Fibroblast of gingiva (primary cell): ENCODE measurements around the gene ERAL1.
"Not testable (repeated sequence)": the region's sequence is repeated elsewhere in the genome, so short reads cannot be mapped to it uniquely, and the experiment has no call there.

Experiments used
- DNase-seq: peaks from one replicate; pipeline ENCODE4 v3.0.0-alpha.2; 2011; ENCODE audit warnings: low read depth

The ERAL1 gene

DNA sequence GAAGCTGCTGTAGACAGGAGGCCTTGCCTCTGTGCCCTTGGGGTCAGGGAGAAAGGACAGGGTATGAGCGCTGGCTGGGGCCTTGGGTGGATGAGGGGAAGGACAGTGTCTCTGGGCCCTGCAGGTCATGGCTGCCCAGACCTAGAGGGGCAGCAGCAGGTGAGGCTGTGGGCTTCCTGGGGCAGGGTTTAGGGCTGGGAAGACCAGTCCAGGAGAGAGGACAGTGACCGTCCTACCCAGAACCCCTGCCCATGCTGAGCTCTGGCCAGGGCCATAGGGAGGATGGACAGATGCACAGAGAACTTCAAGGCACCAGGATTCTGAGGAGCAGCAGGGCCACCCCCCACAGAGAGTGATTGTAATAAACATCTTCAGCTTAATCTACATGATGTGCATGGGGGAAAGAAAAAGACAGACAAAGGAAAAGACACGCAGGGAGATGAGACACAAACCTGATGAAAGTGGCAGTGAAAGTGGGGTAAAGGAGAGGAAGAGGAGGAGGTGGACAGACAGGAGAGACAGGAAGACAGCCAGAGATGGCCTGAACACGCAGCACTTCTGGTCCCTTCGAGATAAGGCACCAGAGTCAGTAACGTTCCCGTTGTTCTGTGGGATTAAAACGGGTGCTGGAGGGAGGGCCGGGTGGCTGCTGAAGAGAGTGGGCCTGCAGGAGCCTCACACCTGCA, 25.2 kb downstream of the ERAL1 start:
- DNase-seq, result no peak

DNA sequence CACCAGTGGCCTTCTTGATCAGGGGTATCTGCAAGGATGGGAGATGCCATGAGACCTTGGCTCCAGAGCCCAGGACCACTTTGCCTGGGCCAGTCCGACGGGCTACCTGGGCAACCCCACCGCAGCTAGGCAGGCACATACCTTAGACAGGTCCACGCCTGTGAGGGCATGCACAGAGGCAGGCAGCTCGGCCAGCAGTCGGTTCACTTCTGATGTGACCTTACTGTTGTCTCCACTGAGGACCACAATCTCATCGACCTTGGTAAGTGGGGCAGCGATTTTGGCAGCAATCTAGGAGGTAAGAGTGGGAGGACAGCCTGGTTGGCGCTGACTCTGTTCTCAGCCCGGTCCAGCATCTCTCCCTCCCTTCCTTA, 25.7 kb downstream of the ERAL1 start:
- no peak for DNase-seq

- DNase-seq, result no peak
These were observed 26.8 kb downstream of the ERAL1 start for GRCh38 chr17:28881533-28882056.

- DNase-seq, result no peak
These were observed 27.5 kb downstream of the ERAL1 start for GRCh38 chr17:28882154-28882895.

- DNase-seq, result no peak
These were observed 29.3 kb downstream of the ERAL1 start for GRCh38 chr17:28883967-28884702.

GRCh38 chr17:28885363-28885762, 30.5 kb downstream of the ERAL1 start:
- no peak for DNase-seq

GRCh38 chr17:28885951-28886350, 31.1 kb downstream of the ERAL1 start:
- no peak for DNase-seq

- DNase-seq, result no peak
These were observed 33.2 kb downstream of the ERAL1 start for GRCh38 chr17:28887871-28888471.

DNA sequence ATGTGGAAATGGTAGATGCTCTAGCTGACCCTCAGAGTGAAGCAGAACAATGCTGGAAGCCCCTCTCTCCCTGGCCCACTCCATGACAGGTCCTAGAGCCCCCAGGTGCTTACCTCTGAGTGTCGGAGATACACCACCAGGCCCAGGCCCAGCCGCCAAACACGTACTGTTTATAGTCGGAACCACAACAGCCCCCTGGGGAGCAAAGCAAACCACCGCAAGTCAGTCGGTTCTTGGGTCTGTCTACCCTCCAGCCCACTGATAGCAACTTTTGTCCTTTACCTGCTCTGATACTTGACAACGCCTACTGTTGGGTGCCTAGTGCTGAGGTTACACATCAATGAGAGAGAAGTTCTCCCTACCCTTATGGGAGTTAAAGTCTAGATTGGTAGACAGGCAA, 34.0 kb downstream of the ERAL1 start:
- DNase-seq, result no peak

DNA sequence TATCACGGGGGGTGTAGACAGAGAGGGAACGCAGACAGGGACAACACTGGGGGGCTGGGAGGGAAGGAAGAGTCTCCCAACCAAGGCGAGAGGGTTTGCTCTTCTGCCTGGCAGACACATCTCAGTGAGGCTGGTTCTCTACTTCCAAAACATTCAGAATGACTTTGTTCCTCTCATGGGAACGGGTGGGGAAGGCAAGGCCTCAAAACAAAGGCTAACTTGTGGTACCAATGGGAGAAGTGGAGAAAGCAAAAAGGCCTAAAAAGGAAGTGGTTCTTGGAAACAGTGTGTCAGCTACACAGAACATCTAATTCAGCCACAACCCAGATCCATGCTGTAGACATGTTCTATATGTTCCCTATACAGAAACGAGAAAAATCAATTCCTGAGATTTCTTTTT, 35.2 kb downstream of the ERAL1 start:
- DNase-seq, result no peak

DNA sequence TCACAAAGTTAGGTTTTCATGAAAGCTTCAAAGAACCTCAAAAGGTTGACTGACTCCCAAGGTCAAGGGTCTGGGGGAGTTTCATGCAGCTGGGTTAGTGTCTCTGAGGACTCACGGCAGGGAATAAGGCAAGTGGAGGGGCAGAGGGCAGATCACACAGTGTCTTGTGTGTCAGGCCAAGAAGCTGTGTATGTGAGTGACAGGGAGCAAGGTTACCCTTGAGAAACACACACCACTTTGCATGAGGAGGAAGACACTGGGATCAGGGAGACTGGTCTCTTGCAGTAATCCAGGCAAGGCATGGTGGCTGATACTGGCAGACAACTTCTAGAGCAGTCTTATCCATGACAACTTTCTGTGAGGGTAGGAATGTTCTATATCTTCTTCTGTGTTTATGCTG, 36.4 kb downstream of the ERAL1 start:
- DNase-seq, result no peak

GRCh38 chr17:28892024-28892423, 37.2 kb downstream of the ERAL1 start:
- no peak for DNase-seq

GRCh38 chr17:28893248-28894183, 38.7 kb downstream of the ERAL1 start:
- DNase-seq, result not testable (repeated sequence)

- DNase-seq, result no peak
These were observed 41.1 kb downstream of the ERAL1 start for GRCh38 chr17:28895794-28896447.

DNA sequence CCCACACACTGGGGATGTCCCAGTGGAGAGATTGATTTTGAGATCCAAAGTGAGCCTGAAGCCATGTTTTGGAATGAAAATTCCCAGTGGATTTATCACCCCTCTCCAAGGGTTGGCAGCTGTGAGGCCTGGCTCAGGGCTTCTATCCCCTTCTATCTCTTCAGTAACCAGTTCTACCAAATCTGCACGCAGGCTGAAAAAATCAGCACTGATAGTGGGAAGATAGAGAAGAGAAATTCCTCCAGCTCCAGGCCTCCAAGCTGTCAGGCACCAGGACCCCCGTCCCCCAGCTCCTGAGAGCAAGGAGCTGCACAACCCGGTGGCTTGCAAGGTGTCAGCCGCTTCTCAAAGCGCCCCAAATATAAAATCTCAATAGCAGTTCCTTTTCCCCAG, 41.7 kb downstream of the ERAL1 start:
- DNase-seq, result no peak

DNA sequence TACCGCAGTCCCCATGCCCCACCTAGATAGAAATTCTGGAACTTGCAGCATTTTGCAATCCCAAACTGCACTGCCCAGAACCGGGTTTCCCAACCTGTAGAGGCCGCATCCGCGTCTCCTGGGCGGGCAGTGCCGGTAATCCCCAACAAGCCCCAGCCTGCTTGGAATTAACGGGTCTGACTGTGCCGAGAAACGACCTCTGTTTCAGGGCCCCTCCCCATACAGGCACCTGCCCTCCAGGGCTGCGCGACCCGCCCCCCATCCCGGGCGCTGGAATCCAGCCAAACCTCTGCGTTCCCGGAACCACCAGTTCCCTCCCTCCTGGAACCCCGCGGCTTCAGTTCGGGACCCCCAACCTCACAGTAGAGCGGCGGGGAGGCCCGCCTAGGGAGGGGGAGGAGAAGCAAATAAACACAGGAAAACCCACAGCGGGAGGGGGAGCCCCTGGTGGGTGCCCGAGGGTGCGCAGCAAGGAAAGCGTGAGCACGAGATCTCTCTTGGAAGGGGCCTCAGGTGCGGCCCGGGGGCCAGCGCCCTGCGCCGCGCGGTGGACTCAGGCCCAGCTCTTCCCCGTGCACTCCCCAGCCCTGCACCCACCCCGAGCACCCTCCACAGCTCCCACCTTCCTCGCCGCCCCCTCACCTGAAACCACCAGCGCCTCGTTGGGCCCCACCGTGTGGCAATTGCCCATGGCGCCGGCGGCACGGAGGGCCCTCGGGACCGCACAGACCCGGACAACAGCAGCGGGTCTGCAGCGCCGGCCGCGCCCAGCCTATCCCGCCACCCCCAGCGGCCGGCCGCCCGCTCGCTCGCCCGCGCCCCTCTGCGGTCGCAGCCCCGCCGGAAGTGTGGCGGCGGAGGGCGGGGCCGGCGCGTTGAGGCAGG, 42.3 kb downstream of the ERAL1 start, which contains the start of gene FLOT2:
Gene FLOT2, minus strand, starts transcription at position 850 of the 885 bp plus-strand sequence. Its CDS starts 159 bp downstream, at position 691.
- peak; percentile 63 for DNase-seq

DNA sequence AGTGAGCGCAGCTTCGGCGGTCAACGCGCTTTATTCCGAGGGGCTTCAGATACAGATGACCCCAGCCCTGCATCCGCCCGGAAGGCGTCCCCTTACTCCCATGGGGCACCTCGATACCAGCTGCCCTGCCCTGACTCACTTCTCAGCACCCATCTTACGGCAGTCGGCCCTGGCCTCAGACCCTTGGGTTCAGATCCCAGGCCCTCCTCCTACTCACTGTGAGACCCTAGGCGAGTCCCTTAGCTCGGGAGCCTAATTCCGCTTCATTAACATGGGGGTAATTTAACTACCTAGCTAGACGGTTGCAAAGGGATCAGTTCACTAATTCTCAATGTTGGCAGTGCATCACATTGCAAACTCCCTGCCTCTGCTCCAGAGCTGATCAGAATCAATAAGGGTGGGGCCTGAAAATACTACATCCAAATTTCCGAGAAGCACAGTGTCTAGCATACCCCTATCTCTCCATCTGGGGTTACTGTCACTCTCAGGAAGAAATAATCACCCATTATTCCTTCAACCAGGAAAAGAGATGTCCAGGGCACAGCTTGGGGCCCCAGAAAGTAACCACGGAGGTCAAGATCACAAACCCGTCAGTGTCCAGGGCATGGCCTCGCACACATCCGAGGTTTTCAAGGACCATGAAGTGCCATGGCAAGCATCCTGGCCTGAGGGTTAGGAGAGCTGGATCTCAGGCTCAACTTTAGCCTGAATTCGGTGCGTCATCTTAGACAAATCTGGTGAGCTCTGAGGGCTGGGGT, 43.1 kb downstream of the ERAL1 start:
- DNase-seq, result no peak

GRCh38 chr17:28898527-28898955, 43.7 kb downstream of the ERAL1 start:
- no peak for DNase-seq
